ENCODE data around the gene GPC5.

Gene GPC5

DNA sequence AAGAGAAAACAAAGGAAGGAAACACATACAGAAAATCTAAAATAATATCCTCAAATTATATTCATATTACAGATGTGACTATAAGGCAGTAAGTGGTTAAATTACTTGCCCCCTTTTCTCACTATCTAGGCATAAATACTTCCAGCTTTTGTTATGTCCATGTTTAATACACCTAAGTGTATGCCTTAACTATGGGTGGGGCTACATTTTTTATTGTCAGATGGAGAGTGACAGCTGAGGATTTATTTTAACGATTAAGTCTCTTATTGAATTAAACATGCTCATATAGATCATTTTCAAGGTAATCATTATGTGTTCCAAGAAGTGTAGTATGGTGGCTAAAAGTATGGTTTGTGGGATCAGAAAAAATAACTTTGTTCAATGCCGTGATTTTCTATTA lies 909.3 kb downstream of the GPC5 start:
- no peak for DNase-seq

- no peak for DNase-seq
These were observed 914.4 kb downstream of the GPC5 start for GRCh38 chr13:92312823-92313222.

- DNase-seq = no peak
These were observed 915.0 kb downstream of the GPC5 start for GRCh38 chr13:92313382-92313781.

DNA sequence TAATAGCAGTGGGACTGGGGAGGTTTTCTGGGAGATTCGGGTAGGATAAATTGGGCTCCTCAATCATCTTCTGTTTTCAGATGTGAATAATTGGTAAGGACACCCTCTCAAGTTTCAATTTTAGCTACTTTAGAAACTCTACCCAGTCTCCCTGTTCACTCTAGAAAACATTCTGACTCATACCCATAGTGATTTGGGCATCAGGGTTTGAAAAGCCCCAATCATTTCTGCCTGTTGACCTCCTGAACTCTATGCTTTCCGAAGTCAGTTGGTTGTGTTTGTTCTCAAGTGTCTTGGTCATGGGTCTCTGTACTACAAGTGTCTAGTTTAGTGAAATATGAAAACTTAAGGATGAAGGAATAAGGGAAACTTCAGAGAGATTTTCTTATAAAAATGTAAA lies 916.8 kb downstream of the GPC5 start:
- no peak for DNase-seq

DNA sequence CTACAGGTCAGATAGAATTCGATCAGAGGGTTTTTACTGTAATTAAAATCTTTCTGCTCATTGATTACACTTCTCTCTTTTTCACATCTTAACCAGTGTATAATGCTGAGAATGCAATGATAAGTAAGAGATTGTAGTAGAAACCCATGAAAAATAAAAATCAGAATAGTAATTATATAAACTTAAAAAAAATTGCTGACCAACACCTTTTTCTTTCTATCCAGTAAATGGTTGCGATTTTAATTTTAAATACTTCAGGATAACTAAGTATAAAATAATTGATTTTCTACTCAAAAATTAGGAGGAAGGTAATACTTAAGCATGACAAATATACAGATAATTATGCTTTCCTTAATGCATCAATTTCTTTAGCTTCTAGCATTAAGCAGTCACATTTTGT lies 917.6 kb downstream of the GPC5 start:
- DNase-seq = no peak

DNA sequence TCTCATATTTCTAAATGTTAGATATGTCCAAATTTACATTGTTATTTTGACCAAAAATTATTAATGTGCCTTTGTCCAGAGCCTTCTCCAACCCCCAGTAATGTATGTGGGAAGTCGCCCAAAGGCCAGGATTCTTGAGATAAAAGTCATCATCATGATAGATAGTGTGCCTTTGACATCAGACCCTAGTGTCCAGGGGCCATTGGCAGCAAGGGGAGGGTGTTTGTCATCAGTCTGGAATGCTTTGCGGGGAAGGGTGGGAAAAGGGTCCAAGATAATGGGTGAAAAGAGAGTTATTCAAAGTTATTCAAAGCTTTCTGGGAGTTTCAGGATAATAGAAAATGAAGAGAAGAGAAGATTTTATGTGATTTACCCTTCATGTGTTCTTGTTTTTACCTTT lies 918.6 kb downstream of the GPC5 start:
- DNase-seq = no peak

GRCh38 chr13:92320323-92320722 lies 921.9 kb downstream of the GPC5 start:
- no peak for DNase-seq

DNA sequence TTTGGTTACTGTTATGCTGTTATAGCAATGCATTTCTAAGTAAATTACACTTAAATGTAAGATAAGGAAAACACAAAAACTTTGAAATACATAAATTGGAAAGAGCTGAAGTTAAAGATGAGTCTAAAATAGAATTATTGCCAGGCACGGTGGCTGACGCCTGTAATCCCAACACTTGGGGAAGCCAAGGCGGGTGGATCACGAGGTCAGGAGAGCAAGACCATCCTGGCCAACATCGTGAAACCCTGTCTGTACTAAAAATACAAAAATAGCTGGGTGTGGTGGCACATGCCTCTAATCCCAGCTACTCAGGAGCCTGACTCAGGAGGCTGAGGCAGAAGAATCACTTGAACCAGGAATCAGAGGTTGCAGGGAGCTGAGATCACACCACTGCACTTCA lies 922.8 kb downstream of the GPC5 start:
- no peak for DNase-seq

DNA sequence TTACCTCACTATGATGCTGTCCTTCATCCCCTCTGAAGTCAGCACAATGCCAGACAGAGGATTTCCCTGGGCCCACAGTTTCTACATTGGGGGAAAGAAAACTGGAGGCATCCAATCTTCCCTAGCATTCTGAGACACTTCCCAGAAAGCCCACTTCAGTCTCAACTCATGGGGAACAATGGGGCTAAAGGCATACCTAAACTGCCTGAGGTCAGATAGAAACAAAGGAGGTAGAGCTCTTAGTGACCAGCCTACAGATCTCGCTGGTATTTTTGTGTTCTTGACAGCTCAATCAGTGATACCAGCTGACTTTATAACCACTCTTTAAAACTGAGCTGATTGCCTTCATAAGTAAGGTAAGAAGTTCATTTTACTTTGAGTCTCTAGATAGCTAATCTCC lies 947.2 kb downstream of the GPC5 start:
- no peak for DNase-seq

GRCh38 chr13:92346046-92346445 lies 947.6 kb downstream of the GPC5 start:
- no peak for DNase-seq

- no peak for DNase-seq
These were observed 956.2 kb downstream of the GPC5 start for GRCh38 chr13:92354583-92354982.

DNA sequence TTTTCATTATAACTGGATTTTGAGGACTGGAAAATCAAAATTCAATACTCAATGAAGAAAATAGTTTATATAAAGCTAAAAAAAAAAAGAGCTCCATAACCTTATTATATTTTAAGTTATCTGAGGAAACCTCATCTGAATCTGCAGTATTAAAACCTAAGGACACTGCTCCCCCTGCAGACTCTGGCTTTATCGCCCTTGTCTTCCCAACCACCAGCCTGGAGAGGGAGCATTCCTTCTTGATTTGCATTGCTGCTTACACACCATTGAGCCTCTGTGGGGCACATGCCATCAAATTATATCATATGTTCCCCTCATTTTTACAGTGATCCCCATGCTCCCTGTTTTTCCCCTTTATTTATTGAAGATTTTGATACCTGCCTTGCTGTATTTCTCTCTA lies 956.8 kb downstream of the GPC5 start:
- DNase-seq = peak; percentile 19

GRCh38 chr13:92362717-92363116 lies 964.3 kb downstream of the GPC5 start:
- DNase-seq = no peak

DNA sequence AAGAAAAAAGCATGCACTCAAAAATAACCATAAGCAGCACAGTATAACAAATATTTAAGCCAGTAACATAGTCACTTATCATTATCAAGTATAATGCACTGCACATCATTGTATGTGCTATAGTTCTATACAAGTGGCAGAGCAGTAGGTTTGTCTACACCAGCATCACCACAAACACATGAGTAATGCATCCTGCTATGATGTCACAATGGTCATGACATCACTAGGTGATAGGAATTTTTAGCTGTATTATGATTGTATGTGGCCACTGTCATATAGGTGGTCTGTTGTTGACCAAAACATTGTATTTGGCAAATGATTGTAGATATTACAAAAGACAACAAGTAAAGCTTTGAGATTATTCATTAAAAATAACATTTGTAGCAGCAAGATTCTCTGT lies 967.5 kb downstream of the GPC5 start:
- no peak for DNase-seq

GRCh38 chr13:92377396-92377795 lies 979.0 kb downstream of the GPC5 start:
- no peak for DNase-seq

DNA sequence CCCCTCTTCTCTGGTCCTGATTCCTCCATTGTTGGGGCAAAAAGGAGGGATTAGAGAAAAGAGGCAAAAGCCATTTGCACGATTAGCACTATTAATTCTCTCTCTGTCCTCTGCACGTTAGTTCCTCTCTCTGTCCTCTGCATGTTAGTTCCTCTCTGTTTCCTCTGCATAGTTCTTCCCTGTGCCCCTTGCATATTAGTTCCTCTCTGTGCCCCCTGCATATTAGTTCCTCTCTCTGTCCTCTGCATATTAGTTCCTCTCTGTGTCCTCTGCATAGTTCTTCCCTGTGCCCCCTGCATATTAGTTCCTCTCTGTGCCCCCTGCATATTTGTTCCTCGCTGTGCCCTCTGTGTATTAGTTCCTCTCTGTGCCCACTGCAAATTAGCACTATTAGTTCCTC lies 981.0 kb downstream of the GPC5 start:
- no peak for DNase-seq

- no peak for DNase-seq
These were observed 986.0 kb downstream of the GPC5 start for GRCh38 chr13:92384410-92384809.

DNA sequence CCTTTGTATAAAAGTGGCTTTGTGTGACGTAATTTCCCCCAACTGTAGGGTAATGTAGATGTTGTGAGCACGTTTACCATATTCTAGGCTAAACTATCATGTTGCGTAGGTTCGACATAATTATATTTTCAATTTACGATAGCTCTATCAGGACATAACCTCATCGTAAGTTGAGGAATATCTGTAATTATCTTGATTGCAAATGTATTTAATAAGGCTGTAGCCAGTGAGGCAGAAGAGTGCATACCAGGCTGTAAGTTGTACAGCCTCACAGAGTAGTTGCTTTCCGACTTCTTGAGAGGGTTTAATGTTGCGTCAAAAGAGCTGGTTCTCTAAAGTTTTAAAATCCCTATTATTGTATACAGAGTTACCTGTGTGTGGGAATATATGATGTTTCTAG lies 988.8 kb downstream of the GPC5 start:
- no peak for DNase-seq

GRCh38 chr13:92390217-92390616 lies 991.8 kb downstream of the GPC5 start:
- DNase-seq = peak; percentile 99

DNA sequence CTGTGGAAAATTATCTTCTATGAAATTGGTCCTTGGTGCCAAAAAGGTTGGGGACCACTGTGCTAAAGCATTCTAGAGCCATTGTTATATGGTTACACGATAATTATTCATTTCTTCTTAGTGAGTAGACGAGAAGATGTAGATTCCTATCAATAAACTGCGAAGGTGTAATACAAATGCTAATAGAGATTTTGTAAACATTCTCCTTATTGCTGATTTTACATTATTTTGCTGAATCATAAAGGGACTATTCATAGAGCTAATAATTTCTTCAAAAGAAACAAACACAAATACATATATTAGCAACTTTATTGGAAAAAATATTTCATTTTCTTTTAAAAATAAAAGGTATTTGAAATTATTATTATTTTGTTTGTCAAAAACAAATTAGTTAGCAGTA lies 1005.2 kb downstream of the GPC5 start:
- DNase-seq = no peak

GRCh38 chr13:92407858-92408257 lies 1009.4 kb downstream of the GPC5 start:
- DNase-seq = no peak

GRCh38 chr13:92412481-92412880 lies 1014.1 kb downstream of the GPC5 start:
- DNase-seq = no peak

DNA sequence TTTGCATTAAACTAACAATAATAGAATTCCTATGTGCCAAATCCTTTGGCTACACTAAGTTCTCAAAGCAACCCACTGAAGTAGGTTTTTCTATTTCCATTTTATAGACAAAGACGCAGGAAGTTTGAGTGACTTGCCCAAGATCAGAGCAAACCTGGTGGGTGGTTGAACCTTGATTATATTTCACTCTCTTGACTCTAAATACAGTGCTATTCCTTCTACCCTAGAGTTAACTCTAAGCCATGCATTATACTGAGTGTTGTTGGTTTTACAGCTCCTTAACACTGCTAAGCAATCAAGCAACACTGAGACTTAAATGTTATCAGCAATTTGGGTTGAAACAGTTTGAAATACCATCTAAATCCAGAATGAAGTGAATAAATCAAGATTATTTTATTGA lies 1014.6 kb downstream of the GPC5 start:
- DNase-seq = no peak

GRCh38 chr13:92413452-92413851 lies 1015.0 kb downstream of the GPC5 start:
- DNase-seq = no peak

- DNase-seq = peak; percentile 75
These were observed 1016.4 kb downstream of the GPC5 start for GRCh38 chr13:92414851-92415250.

DNA sequence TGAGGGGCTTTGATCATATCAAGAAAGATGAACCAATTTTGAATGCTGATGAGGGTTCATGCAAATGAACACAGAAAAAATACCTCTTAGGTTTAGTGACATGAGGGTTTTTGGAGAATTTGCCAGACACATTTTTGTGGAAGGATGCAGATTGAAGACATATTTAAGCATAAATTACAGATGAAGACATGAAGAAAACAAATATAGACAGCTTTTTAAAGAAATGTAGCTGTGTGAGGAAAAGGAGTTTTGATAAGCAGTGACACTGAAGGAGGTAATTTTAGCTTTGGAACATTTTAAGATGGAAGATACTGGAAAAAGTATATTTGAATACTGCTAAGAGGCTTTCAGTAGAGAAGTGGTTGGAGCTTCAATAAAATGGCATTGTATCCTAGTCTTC lies 1017.4 kb downstream of the GPC5 start:
- DNase-seq = no peak
